Esophagus muscularis mucosa (tissue), 4 donors: Measurements from ENCODE around the gene KCNS1.

Source experiments
- CTCF ChIP-seq, 3 experiments: fragments of 200-600 bp in 2 of 3; fragments of 450-650 bp in 1 of 3; sonication (generic) in 2 of 3; IDR thresholded peaks; one replicate each; pipeline ENCODE4 v1.5.1; 2017 to 2019; ENCODE audit warnings: antibody characterized with exemption in 3 of 3, mild to moderate bottlenecking in 2 of 3, moderate library complexity in 1 of 3
- EP300 ChIP-seq: sonication (generic); formaldehyde crosslinking; IDR thresholded peaks from one replicate; pipeline ENCODE4 v1.6.1; 2017; ENCODE audit warnings: antibody characterized with exemption
- POLR2A ChIP-seq: fragments of 450-650 bp; IDR thresholded peaks from one replicate; pipeline ENCODE4 v1.6.1; 2017; ENCODE audit warnings: antibody characterized with exemption, moderate library complexity, mild to moderate bottlenecking, low read depth
- POLR2AphosphoS5 ChIP-seq, 2 donors: sonication (generic); formaldehyde crosslinking; IDR thresholded peaks; one replicate each; pipeline ENCODE4 v1.6.1; 2017; ENCODE audit warnings: antibody characterized with exemption in 2 of 2

- no peak for TF ChIP-seq POLR2A
- no peak for TF ChIP-seq CTCF (IDR thresholded peaks at IDR 0.05)
- no peak for TF ChIP-seq POLR2AphosphoS5 (IDR thresholded peaks at IDR 0.05)
- no peak for TF ChIP-seq EP300
These were observed 17.8 kb downstream of the KCNS1 start for GRCh38 chr20:45083127-45083526.
